Prostate gland (tissue), 2 donors: ENCODE results near the gene TMEM91. TPM values are rescaled to one million over a fixed set of nuclear protein-coding genes. Genes with fewer than 3 reads are reported as not detected.

Experiments used
- DNase-seq: peaks from one replicate; pipeline ENCODE4 v3.0.0-alpha.2; 2019; ENCODE audit warnings: low spot score
- H3K27ac ChIP-seq, 2 donors: fragments of 200-600 bp; sonication (generic); 2 replicates each; pipeline ENCODE4 v1.5.1; 2017 to 2019
- H3K27me3 ChIP-seq: fragments of 200-600 bp; sonication (generic); replicated peaks from 2 replicates; pipeline ENCODE4 v1.5.1; 2019; ENCODE audit not compliant: insufficient read depth
- H3K36me3 ChIP-seq, 2 donors: fragments of 200-600 bp; sonication (generic); 1 replicate in 1 of 2; 2 replicates in 1 of 2; pipeline versions ENCODE4 v1.5.1 to v1.8.1; 2017 to 2019
- H3K4me1 ChIP-seq: fragments of 200-600 bp; sonication (generic); replicated peaks from 2 replicates; pipeline ENCODE4 v1.5.1; 2019
- H3K4me3 ChIP-seq, 2 donors: fragments of 200-600 bp; sonication (generic); 2 replicates each; pipeline ENCODE4 v1.5.1; 2017 to 2019
- H3K9me3 ChIP-seq: fragments of 200-600 bp; sonication (generic); 2 replicates; pipeline ENCODE4 v1.5.1; 2017
- POLR2A ChIP-seq: fragments of 450-650 bp; IDR thresholded peaks from one replicate; pipeline ENCODE4 v1.6.1; 2016; ENCODE audit warnings: antibody characterized with exemption, mild to moderate bottlenecking
- POLR2AphosphoS5 ChIP-seq: sonication (generic); formaldehyde crosslinking; IDR thresholded peaks from one replicate; pipeline ENCODE4 v1.6.1; 2017; ENCODE audit warnings: antibody characterized with exemption
- WGBS: methylation state at CpG from one replicate; pipeline ENCODE4 v1.1.5; 2018; 5-methylcytosine and 5-hydroxymethylcytosine counted together
- intact Hi-C: fragments of 100-400 bp; cut with DNase I; formaldehyde crosslinking; loops from one replicate; pipeline ENCODE4 v1.14.2; 2022
- total RNA-seq, 2 donors: library from RNA; depleted of rRNA; stranded (reverse); fragments of >200 nt; gene quantifications; one replicate each; pipeline ENCODE4 v1.1.0, GENCODE V29; 2016
- TF ChIP-seq, protein P1 (sequence below), 4 experiments: fragments of 200-600 bp in 2 of 4; fragments of 450-650 bp in 2 of 4; sonication (generic) in 2 of 4; IDR thresholded peaks; 1 replicate in 3 of 4; 2 replicates in 1 of 4; pipeline ENCODE4 v1.5.1; 2016 to 2019; ENCODE audit warnings: antibody characterized with exemption in 4 of 4, mild to moderate bottlenecking in 2 of 4, moderate library complexity in 2 of 4

The TMEM91 gene
- total RNA-seq, 2 donors from 2014 or later = 15.7 to 19.7 TPM

DNA sequence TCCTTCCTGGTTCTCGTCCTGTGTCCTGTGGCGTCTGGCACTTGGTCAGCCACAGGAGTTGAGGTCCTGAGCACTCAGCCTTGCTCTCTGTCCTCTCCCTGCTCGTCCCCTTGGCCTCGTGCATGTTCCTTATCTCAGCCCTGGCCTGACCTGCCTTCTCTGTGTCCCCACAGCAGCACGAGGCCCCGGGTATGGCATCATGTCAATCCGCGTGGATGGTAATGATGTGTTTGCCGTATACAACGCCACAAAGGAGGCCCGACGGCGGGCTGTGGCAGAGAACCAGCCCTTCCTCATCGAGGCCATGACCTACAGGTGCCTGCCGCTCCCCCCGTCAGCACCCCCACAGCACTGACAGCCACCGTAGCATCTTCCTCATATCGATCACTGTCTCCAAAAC lies 46.1 kb downstream of the TMEM91 start:
- Histone ChIP-seq H3K36me3 (peaks cover 10 to 11% of the 10 kb centered on the region in 2 donors), H3K4me3 (no peak overlapping the region), H3K4me1 (no peaks in the 10 kb centered on the region), H3K27ac (no peak overlapping the region), H3K9me3 (no peaks in the 10 kb centered on the region), H3K27me3 (no peaks in the 10 kb centered on the region)
- intact Hi-C loops = no loop called here
- TF ChIP-seq POLR2A (no peak), POLR2AphosphoS5 (no peak)
- TF ChIP-seq, protein P1, sequence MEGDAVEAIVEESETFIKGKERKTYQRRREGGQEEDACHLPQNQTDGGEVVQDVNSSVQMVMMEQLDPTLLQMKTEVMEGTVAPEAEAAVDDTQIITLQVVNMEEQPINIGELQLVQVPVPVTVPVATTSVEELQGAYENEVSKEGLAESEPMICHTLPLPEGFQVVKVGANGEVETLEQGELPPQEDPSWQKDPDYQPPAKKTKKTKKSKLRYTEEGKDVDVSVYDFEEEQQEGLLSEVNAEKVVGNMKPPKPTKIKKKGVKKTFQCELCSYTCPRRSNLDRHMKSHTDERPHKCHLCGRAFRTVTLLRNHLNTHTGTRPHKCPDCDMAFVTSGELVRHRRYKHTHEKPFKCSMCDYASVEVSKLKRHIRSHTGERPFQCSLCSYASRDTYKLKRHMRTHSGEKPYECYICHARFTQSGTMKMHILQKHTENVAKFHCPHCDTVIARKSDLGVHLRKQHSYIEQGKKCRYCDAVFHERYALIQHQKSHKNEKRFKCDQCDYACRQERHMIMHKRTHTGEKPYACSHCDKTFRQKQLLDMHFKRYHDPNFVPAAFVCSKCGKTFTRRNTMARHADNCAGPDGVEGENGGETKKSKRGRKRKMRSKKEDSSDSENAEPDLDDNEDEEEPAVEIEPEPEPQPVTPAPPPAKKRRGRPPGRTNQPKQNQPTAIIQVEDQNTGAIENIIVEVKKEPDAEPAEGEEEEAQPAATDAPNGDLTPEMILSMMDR (IDR thresholded peaks at IDR 0.05) = no peak
- 75% methylated on average over 18 of the region's 18 CpGs for WGBS
- no peak for DNase-seq

DNA sequence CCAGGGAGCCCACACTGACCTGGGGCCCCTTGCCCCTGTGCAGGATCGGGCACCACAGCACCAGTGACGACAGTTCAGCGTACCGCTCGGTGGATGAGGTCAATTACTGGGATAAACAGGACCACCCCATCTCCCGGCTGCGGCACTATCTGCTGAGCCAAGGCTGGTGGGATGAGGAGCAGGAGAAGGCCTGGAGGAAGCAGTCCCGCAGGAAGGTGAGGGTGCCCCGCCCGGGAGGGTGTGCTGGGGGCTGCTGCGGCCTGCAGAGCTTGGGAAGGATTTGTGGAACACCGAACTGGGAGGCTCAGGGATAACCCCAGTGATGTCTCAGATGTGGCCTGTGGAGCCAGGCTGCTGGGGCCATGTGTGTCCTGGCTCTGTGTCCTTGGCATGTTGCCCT lies 46.6 kb downstream of the TMEM91 start:
- intact Hi-C loops = no loop called here
- 92% methylated on average over 12 of the region's 12 CpGs for WGBS
- no peak for DNase-seq
- Histone ChIP-seq H3K36me3 (peaks cover 10 to 11% of the 10 kb centered on the region in 2 donors), H3K4me3 (no peak overlapping the region), H3K9me3 (no peaks in the 10 kb centered on the region), H3K27ac (no peak overlapping the region), H3K27me3 (no peaks in the 10 kb centered on the region), H3K4me1 (peaks cover 2% of the 10 kb centered on the region)
- no peak for TF ChIP-seq POLR2AphosphoS5
- TF ChIP-seq, protein P1 (IDR thresholded peaks at IDR 0.05) = no peak
- TF ChIP-seq POLR2A = no peak

DNA sequence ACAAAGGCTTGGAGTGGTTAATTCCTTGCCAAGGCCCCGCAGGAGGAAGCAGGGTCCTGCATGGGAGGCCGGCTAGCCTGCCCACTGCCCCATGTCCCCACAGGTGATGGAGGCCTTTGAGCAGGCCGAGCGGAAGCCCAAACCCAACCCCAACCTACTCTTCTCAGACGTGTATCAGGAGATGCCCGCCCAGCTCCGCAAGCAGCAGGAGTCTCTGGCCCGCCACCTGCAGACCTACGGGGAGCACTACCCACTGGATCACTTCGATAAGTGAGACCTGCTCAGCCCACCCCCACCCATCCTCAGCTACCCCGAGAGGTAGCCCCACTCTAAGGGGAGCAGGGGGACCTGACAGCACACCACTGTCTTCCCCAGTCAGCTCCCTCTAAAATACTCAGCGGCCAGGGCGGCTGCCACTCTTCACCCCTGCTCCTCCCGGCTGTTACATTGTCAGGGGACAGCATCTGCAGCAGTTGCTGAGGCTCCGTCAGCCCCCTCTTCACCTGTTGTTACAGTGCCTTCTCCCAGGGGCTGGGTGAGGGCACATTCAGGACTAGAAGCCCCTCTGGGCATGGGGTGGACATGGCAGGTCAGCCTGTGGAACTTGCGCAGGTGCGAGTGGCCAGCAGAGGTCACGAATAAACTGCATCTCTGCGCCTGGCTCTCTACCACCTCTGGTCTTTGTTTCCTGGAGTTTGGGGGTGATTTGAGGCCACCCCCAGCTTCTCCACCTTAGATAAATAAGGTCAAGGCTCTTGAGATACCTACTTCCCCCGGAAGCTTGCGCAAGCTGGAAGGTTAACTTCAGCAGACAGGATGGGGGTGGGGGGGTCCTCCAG lies 48.2 kb downstream of the TMEM91 start:
- no peaks in the 10 kb centered on the region for H3K9me3 ChIP-seq
- H3K4me1 ChIP-seq = peaks cover 4% of the 10 kb centered on the region
- H3K27ac ChIP-seq = no peak overlapping the region
- no peak for TF ChIP-seq POLR2A
- TF ChIP-seq, protein P1 (IDR thresholded peaks at IDR 0.05) = no peak
- no peak for TF ChIP-seq POLR2AphosphoS5
- 80% methylated on average over 21 of the region's 21 CpGs for WGBS
- H3K4me3 ChIP-seq = no peak overlapping the region
- intact Hi-C loops = no loop called here
- no peak for DNase-seq
- peaks cover 6 to 11% of the 10 kb centered on the region in 2 donors for H3K36me3 ChIP-seq
- H3K27me3 ChIP-seq = no peaks in the 10 kb centered on the region

DNA sequence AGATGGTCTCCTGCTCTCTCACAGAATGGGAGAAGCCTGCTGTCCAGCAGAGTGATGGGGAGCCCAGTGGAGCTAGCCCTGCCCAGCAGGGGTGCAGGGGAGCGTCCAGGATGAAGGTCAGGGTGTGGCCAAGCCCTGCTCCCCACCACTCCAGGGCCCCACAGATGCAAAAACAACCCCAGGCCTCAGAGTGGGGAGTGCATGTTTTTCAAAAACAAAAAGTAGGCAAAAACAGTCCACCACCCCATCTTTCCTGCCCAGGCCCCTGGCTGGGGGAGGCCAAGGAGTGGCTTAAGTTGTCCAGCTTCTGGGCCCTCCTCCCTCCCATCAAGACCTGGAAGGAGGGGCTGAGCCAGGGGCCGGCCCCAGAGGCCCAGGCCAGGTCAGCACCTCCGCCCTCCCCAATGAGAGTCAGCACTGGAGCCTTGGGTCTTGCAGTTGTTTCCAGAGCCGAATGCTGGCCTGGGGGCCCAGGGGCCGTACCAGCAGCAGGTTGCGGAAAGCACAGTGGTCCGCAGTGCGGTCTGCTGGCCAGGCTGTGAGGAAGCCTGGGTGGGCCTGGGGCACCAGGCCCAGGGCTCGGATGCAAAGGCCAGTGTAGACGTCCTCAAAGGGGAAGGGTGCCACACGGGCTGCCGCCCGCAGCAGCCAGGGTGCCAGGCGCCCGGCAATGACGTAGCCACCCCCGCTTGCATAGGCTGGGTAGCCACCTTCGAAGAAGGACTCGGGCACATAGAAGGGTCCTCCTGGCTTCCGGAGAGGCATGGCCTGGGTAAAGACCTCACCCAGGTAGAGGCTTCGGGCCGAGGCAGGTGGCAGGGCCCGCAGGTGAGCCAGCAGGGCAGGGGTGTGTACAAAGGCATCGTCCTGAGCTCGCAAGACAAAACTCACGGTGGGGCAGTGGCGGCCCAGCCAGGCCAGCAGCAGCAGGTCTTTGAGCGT lies 49.1 kb downstream of the TMEM91 start:
- Histone ChIP-seq H3K4me3 (no peak overlapping the region), H3K36me3 (peaks cover 4 to 6% of the 10 kb centered on the region in 2 donors), H3K27ac (no peak overlapping the region), H3K4me1 (peaks cover 4% of the 10 kb centered on the region), H3K27me3 (no peaks in the 10 kb centered on the region), H3K9me3 (no peaks in the 10 kb centered on the region)
- 90% methylated on average over 27 of the region's 28 CpGs for WGBS
- TF ChIP-seq POLR2A (no peak), POLR2AphosphoS5 (no peak)
- TF ChIP-seq, protein P1 (IDR thresholded peaks at IDR 0.05) = no peak
- DNase-seq = no peak
- intact Hi-C loops = no loop called here
